Measurements from ENCODE around the gene FBF1.

DNA sequence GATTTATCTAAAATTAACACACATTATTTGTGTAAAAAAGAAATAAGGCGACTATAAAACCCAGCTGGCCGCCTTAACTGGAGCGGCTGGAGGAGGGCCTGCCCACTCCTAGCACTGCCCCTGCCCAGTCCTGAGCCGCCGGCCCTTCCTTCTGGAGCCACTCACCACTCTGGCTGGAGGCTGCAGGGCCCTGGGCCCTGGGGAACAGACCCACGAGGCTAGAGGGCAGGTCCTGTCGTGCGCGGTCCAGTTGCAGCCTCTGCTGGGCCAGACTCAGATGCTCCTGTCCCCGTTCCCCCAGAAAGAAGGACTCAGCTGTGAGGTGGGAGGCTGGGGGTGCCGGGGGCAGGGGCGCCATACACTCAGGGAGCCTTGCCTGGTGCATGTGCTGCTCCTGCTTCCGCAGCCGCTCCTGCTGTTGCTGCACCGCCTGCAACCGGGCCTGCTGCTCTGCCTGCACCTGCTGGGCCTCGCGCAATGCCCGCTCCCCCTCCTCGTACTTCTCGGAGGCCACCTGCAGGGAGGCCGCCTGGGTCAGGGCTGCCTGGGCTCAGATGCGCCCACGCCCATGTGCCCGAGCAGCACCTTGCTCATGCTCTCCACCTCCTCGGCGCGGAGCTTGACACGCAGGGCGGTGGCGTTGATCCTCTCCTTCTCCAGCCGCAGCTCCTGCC is 27.2 kb downstream of the FBF1 start:
- TF ChIP-seq CTCF (IDR thresholded peaks at IDR 0.05; ENCODE audit: insufficient read depth, low read length) = no peak
- TF ChIP-seq REST (IDR thresholded peaks at IDR 0.05; ENCODE audit: insufficient replicate concordance, low read depth) = no peak
- TF ChIP-seq SPI1 (IDR thresholded peaks at IDR 0.05; ENCODE audit: borderline replicate concordance, low read depth) = no peak
